DOHH2 (cell line): ENCODE data around the gene PRRT1.

Source experiments
- CTCF ChIP-seq: fragments of 200-600 bp; sonication (generic); IDR thresholded peaks from one replicate; pipeline ENCODE4 v1.5.1; 2014; ENCODE audit warnings: antibody characterized with exemption, mild to moderate bottlenecking, low read depth, low read length; ENCODE audit not compliant: poor library complexity, severe bottlenecking
- EZH2phosphoT487 ChIP-seq: fragments of 200-600 bp; sonication (generic); IDR thresholded peaks from 2 replicates; pipeline ENCODE4 v1.6.1; 2017; ENCODE audit warnings: borderline replicate concordance, mild to moderate bottlenecking, antibody characterized with exemption, low read length, moderate library complexity, mixed read lengths

- TF ChIP-seq CTCF: no peak
- no peak for TF ChIP-seq EZH2phosphoT487
Measured at GRCh38 chr6:32147401-32148132, 4.2 kb downstream of the PRRT1 start.
